ENCODE measurements around the gene RMRP.

DNA sequence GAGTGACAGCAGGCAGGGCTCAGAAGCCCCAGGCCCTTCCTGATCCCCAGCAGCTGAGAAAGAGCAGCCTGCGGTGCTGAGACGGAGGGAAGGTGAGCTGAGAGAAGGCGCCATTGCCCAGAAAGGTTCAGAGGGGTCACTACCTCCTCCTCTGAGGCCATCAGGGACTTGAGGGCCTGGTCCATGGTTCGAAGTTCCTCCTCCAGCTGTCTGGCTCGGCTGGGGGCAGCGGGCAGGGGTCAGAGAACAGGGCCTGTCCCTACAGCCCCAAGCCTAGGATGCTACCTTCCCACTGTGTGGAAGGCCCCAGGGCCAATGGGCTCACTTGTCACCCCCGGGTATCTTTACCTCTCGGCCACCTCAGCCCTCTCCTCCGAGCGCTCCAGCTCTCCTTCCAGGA lies 27.1 kb upstream of the RMRP start:
- TF ChIP-seq, protein P1, sequence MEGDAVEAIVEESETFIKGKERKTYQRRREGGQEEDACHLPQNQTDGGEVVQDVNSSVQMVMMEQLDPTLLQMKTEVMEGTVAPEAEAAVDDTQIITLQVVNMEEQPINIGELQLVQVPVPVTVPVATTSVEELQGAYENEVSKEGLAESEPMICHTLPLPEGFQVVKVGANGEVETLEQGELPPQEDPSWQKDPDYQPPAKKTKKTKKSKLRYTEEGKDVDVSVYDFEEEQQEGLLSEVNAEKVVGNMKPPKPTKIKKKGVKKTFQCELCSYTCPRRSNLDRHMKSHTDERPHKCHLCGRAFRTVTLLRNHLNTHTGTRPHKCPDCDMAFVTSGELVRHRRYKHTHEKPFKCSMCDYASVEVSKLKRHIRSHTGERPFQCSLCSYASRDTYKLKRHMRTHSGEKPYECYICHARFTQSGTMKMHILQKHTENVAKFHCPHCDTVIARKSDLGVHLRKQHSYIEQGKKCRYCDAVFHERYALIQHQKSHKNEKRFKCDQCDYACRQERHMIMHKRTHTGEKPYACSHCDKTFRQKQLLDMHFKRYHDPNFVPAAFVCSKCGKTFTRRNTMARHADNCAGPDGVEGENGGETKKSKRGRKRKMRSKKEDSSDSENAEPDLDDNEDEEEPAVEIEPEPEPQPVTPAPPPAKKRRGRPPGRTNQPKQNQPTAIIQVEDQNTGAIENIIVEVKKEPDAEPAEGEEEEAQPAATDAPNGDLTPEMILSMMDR (IDR thresholded peaks at IDR 0.05) = no peak
- TF ChIP-seq POLR2A (IDR thresholded peaks at IDR 0.05) = no peak

Data from esophagus squamous epithelium (tissue), 4 donors.